OCI-LY1 (cell line): ENCODE data around the gene SLCO1A2.

Experiments
- EZH2 ChIP-seq: fragments of 200-600 bp; sonication (generic), shearing (Covaris generic); IDR thresholded peaks from 2 replicates; pipeline ENCODE4 v1.8.0; 2017; ENCODE audit warnings: borderline replicate concordance, mixed run types, mild to moderate bottlenecking, antibody characterized with exemption, low read length, moderate library complexity, mixed read lengths
- TF ChIP-seq, protein P1 (sequence below): fragments of 200-600 bp; sonication (generic), shearing (Covaris generic); IDR thresholded peaks from 2 replicates; pipeline ENCODE4 v1.5.1; 2017; ENCODE audit warnings: mild to moderate bottlenecking, antibody characterized with exemption, low read length, moderate library complexity, mixed read lengths

DNA sequence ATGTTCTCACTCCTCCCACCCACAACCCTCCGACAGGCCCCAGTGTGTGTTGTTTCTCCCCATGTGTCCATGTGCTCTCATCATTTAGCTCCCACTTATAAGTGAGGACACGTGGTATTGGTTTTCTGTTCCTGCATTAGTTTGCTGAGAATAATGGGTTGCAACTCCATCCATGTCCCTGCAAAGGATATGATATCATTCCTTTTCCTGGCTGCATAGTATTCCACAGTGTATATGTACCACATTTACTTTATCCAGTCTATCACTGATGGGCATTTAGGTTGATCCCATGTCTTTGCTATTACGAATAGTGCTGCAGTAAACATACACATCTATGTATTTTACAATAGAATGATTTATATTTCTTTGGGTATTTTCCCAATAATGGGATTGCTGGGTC, 77.5 kb downstream of the SLCO1A2 start:
- TF ChIP-seq, protein P1, sequence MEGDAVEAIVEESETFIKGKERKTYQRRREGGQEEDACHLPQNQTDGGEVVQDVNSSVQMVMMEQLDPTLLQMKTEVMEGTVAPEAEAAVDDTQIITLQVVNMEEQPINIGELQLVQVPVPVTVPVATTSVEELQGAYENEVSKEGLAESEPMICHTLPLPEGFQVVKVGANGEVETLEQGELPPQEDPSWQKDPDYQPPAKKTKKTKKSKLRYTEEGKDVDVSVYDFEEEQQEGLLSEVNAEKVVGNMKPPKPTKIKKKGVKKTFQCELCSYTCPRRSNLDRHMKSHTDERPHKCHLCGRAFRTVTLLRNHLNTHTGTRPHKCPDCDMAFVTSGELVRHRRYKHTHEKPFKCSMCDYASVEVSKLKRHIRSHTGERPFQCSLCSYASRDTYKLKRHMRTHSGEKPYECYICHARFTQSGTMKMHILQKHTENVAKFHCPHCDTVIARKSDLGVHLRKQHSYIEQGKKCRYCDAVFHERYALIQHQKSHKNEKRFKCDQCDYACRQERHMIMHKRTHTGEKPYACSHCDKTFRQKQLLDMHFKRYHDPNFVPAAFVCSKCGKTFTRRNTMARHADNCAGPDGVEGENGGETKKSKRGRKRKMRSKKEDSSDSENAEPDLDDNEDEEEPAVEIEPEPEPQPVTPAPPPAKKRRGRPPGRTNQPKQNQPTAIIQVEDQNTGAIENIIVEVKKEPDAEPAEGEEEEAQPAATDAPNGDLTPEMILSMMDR, result no peak
- TF ChIP-seq EZH2, result no peak
